SK-N-SH treated with all-trans-retinoic acid at 6 μM for 48 hours (cell line): ENCODE results near the gene SIAH2.

Experiments
- ZFP3 ChIP-seq: fragments of 250-450 bp; sonication (Bioruptor Pico); IDR thresholded peaks from 2 replicates; pipeline ENCODE4 v1.5.0; 2020; ENCODE audit warnings: mild to moderate bottlenecking, moderate library complexity
- ZFP30 ChIP-seq: fragments of 450-650 bp; formaldehyde crosslinking; IDR thresholded peaks from 2 replicates; pipeline ENCODE4 v1.5.0; 2022; ENCODE audit warnings: mild to moderate bottlenecking, moderate library complexity
- TF ChIP-seq, protein P1 (sequence below): fragments of 250-450 bp; sonication (Bioruptor Pico); IDR thresholded peaks from 2 replicates; pipeline ENCODE4 v1.8.0; 2020; ENCODE audit warnings: mild to moderate bottlenecking, moderate library complexity, borderline replicate concordance

DNA sequence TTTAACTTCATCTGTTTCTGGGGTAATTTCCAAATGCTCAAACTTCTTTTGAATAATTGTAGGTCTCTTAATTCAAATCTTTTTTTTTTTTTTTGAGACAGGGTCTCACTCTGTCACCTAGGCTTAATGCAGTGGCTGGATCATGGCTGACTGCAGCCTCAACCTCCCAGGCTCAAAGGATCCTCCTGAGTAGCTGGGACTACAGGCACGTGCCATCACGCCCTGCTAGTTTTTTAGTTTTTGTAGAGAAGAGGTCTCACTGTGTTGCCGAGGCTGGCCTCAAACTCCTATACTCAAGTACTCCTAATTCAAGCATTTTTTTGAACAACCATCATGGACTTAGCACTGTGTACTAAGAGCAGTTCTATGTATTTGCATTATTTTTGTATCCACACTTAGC lies 3.8 kb upstream of the SIAH2 start:
- TF ChIP-seq, protein P1, sequence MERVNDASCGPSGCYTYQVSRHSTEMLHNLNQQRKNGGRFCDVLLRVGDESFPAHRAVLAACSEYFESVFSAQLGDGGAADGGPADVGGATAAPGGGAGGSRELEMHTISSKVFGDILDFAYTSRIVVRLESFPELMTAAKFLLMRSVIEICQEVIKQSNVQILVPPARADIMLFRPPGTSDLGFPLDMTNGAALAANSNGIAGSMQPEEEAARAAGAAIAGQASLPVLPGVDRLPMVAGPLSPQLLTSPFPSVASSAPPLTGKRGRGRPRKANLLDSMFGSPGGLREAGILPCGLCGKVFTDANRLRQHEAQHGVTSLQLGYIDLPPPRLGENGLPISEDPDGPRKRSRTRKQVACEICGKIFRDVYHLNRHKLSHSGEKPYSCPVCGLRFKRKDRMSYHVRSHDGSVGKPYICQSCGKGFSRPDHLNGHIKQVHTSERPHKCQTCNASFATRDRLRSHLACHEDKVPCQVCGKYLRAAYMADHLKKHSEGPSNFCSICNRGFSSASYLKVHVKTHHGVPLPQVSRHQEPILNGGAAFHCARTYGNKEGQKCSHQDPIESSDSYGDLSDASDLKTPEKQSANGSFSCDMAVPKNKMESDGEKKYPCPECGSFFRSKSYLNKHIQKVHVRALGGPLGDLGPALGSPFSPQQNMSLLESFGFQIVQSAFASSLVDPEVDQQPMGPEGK (CRISPR knock-in tag), result no peak
- TF ChIP-seq ZFP3 (CRISPR knock-in tag) (no peak), ZFP30 (CRISPR knock-in tag) (no peak)
